Measurements from ENCODE around the gene ZNF804A.

ZNF804A gene

GRCh38 chr2:184729581-184729980, 131.3 kb downstream of the ZNF804A start:
- Histone ChIP-seq H3K4me3 (ENCODE audit: low read length) (no peak overlapping the region), H3K27ac (ENCODE audit: low read depth, low read length) (no peak overlapping the region), H3K79me2 (ENCODE audit: control insufficient read depth, insufficient read depth, low read length) (no peaks in the 10 kb centered on the region), H2AK5ac (ENCODE audit: low read length) (no peak overlapping the region), H3K36me3 (ENCODE audit: control insufficient read depth, insufficient read depth, low read length) (no peaks in the 10 kb centered on the region), H3K79me1 (ENCODE audit: low read length) (no peaks in the 10 kb centered on the region), H3K4me1 (ENCODE audit: control insufficient read depth, low read depth, low read length) (no peaks in the 10 kb centered on the region), H3K27me3 (ENCODE audit: insufficient read depth, low read length, poor library complexity) (no peaks in the 10 kb centered on the region), H4K8ac (ENCODE audit: low read depth, low read length) (no peak overlapping the region), H3K4ac (ENCODE audit: low read depth, low read length) (no peak overlapping the region), H4K5ac (ENCODE audit: low read length) (no peak overlapping the region), H2BK120ac (ENCODE audit: low read depth, low read length) (no peak overlapping the region), H3K18ac (ENCODE audit: low read length) (no peak overlapping the region), H2BK15ac (replicated peaks; ENCODE audit: low read depth) (no peak overlapping the region), H3K56ac (ENCODE audit: low read length) (no peak overlapping the region), H3K9ac (ENCODE audit: low read length) (no peak overlapping the region), H2BK5ac (ENCODE audit: low read length) (no peak overlapping the region), H3K4me2 (ENCODE audit: low read length) (no peak overlapping the region), H3K23ac (ENCODE audit: low read length) (no peak overlapping the region)
- WGBS (ENCODE audit: extremely low coverage, insufficient coverage, low lambda C conversion rate), result no CpG with 5 or more reads among the region's 3 CpGs
- no peak for DNase-seq

DNA sequence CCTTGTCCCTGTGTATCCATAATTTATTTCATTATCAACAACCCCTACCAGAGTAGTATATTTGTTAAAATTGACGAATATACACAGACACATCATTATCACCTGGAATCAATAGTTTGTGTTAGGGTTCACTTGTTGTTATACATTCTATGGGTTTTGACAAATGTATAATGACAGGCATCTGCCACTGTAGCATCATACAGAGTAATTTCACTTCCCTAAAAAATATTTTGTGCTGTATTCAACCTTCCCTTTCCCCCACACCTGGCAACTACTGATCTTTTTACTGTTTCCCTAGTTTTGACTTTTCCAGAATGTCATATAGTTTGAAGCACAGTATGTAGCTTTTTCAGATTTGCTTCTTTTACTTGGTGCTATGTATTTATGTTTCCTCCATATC, 132.0 kb downstream of the ZNF804A start:
- no peak overlapping the region for H2AK5ac ChIP-seq (ENCODE audit: low read length)
- no peak overlapping the region for H4K5ac ChIP-seq (ENCODE audit: low read length)
- no peak overlapping the region for H3K18ac ChIP-seq (ENCODE audit: low read length)
- no peak overlapping the region for H3K4me2 ChIP-seq (ENCODE audit: low read length)
- H2BK5ac ChIP-seq (ENCODE audit: low read length), result no peak overlapping the region
- no peak overlapping the region for H2BK120ac ChIP-seq (ENCODE audit: low read depth, low read length)
- H3K79me1 ChIP-seq (ENCODE audit: low read length), result no peaks in the 10 kb centered on the region
- H3K4me3 ChIP-seq (ENCODE audit: low read length), result no peak overlapping the region
- no peak overlapping the region for H3K9ac ChIP-seq (ENCODE audit: low read length)
- H4K8ac ChIP-seq (ENCODE audit: low read depth, low read length), result no peak overlapping the region
- no peaks in the 10 kb centered on the region for H3K79me2 ChIP-seq (ENCODE audit: control insufficient read depth, insufficient read depth, low read length)
- no peak for DNase-seq
- H3K56ac ChIP-seq (ENCODE audit: low read length), result no peak overlapping the region
- no peak overlapping the region for H3K4ac ChIP-seq (ENCODE audit: low read depth, low read length)
- H3K27ac ChIP-seq (ENCODE audit: low read depth, low read length), result no peak overlapping the region
- H3K27me3 ChIP-seq (ENCODE audit: insufficient read depth, low read length, poor library complexity), result no peaks in the 10 kb centered on the region
- no peak overlapping the region for H3K23ac ChIP-seq (ENCODE audit: low read length)
- WGBS (ENCODE audit: extremely low coverage, insufficient coverage, low lambda C conversion rate), result no CpG with 5 or more reads among the region's 1 CpG
- no peaks in the 10 kb centered on the region for H3K4me1 ChIP-seq (ENCODE audit: control insufficient read depth, low read depth, low read length)
- no peak overlapping the region for H2BK15ac ChIP-seq (replicated peaks; ENCODE audit: low read depth)
- no peaks in the 10 kb centered on the region for H3K36me3 ChIP-seq (ENCODE audit: control insufficient read depth, insufficient read depth, low read length)

DNA sequence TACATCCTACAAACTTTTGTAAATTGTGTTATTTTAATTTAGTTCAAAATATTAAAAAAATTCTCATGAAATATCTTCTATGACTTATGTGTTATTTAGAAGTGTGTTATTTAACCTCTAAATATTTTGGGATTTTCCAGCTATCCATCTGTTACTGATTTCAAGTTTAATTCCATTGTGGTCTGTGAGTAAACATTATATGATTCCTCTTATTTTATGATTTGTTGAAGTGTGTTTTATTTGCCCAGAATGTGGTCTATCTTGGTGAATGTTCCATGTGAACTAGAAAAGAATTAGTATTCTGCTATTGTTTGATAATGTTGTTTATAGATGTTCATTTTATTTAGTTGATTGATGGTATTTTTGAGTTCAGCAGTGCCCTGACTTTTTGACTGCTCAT, 136.0 kb downstream of the ZNF804A start:
- H4K5ac ChIP-seq (ENCODE audit: low read length), result no peak overlapping the region
- no peak overlapping the region for H3K4me2 ChIP-seq (ENCODE audit: low read length)
- H3K36me3 ChIP-seq (ENCODE audit: control insufficient read depth, insufficient read depth, low read length), result no peaks in the 10 kb centered on the region
- H3K23ac ChIP-seq (ENCODE audit: low read length), result no peak overlapping the region
- H3K4me3 ChIP-seq (ENCODE audit: low read length), result no peak overlapping the region
- H3K27ac ChIP-seq (ENCODE audit: low read depth, low read length), result no peak overlapping the region
- no peak overlapping the region for H2BK5ac ChIP-seq (ENCODE audit: low read length)
- H2AK5ac ChIP-seq (ENCODE audit: low read length), result no peak overlapping the region
- no peaks in the 10 kb centered on the region for H3K79me1 ChIP-seq (ENCODE audit: low read length)
- no peak overlapping the region for H2BK15ac ChIP-seq (replicated peaks; ENCODE audit: low read depth)
- no peak overlapping the region for H3K18ac ChIP-seq (ENCODE audit: low read length)
- no peak for DNase-seq
- H3K9ac ChIP-seq (ENCODE audit: low read length), result no peak overlapping the region
- H3K56ac ChIP-seq (ENCODE audit: low read length), result no peak overlapping the region
- H3K27me3 ChIP-seq (ENCODE audit: insufficient read depth, low read length, poor library complexity), result no peaks in the 10 kb centered on the region
- no peak overlapping the region for H4K8ac ChIP-seq (ENCODE audit: low read depth, low read length)
- H3K79me2 ChIP-seq (ENCODE audit: control insufficient read depth, insufficient read depth, low read length), result no peaks in the 10 kb centered on the region
- H3K4me1 ChIP-seq (ENCODE audit: control insufficient read depth, low read depth, low read length), result no peaks in the 10 kb centered on the region
- H2BK120ac ChIP-seq (ENCODE audit: low read depth, low read length), result no peak overlapping the region
- H3K4ac ChIP-seq (ENCODE audit: low read depth, low read length), result no peak overlapping the region

DNA sequence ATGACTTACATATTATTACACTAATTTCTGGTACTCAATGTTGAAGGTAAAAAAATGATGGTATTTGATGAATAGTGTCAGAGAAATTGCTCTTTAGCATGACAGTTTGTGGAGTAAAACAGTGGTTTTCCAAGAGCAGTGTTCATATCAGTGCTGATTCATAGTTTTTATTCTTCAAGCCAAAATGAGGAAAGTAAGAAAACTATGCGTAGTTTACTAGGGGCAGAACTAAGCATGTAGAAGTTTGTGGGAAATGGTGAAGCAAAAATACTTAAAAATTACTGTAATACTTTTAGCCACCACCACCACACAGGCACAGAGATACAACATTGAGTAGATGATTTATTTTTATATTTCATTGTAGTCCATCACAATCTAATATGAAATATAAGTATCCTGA, 137.3 kb downstream of the ZNF804A start:
- Histone ChIP-seq H3K27me3 (ENCODE audit: insufficient read depth, low read length, poor library complexity) (no peaks in the 10 kb centered on the region), H3K36me3 (ENCODE audit: control insufficient read depth, insufficient read depth, low read length) (no peaks in the 10 kb centered on the region), H3K23ac (ENCODE audit: low read length) (no peak overlapping the region), H4K5ac (ENCODE audit: low read length) (no peak overlapping the region), H2AK5ac (ENCODE audit: low read length) (no peak overlapping the region), H3K4me3 (ENCODE audit: low read length) (no peak overlapping the region), H3K27ac (ENCODE audit: low read depth, low read length) (no peak overlapping the region), H3K4ac (ENCODE audit: low read depth, low read length) (no peak overlapping the region), H3K79me1 (ENCODE audit: low read length) (no peaks in the 10 kb centered on the region), H3K4me1 (ENCODE audit: control insufficient read depth, low read depth, low read length) (no peaks in the 10 kb centered on the region), H3K79me2 (ENCODE audit: control insufficient read depth, insufficient read depth, low read length) (no peaks in the 10 kb centered on the region), H3K4me2 (ENCODE audit: low read length) (no peak overlapping the region), H3K56ac (ENCODE audit: low read length) (no peak overlapping the region), H2BK5ac (ENCODE audit: low read length) (no peak overlapping the region), H3K18ac (ENCODE audit: low read length) (no peak overlapping the region), H4K8ac (ENCODE audit: low read depth, low read length) (no peak overlapping the region), H2BK120ac (ENCODE audit: low read depth, low read length) (no peak overlapping the region), H2BK15ac (replicated peaks; ENCODE audit: low read depth) (no peak overlapping the region), H3K9ac (ENCODE audit: low read length) (no peak overlapping the region)
- DNase-seq, result no peak
- no CpG with 5 or more reads among the region's 1 CpG for WGBS (ENCODE audit: extremely low coverage, insufficient coverage, low lambda C conversion rate)

DNA sequence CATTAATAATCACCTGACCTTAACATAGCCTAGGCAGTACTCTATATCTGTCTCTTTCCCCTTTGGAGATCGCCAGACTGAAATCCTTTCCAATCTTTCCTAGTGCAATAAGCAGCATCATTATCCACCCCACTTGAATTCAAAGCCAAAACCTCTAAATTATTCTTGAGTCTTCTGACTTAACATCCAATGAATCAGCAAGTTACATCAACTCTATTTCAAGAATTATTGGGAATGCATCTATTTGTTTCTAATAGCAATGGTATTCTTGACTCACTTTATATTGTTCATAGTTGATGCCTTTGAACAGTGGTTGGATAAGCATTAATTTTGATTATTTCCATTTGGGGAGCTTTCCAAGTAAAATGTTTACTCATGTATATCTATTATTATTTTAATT, 144.8 kb downstream of the ZNF804A start:
- Histone ChIP-seq H3K27me3 (ENCODE audit: insufficient read depth, low read length, poor library complexity) (no peaks in the 10 kb centered on the region), H3K79me2 (ENCODE audit: control insufficient read depth, insufficient read depth, low read length) (no peaks in the 10 kb centered on the region), H3K36me3 (ENCODE audit: control insufficient read depth, insufficient read depth, low read length) (no peaks in the 10 kb centered on the region), H4K8ac (ENCODE audit: low read depth, low read length) (no peak overlapping the region), H2BK120ac (ENCODE audit: low read depth, low read length) (no peak overlapping the region), H2AK5ac (ENCODE audit: low read length) (no peak overlapping the region), H3K18ac (ENCODE audit: low read length) (no peak overlapping the region), H3K27ac (ENCODE audit: low read depth, low read length) (no peak overlapping the region), H2BK15ac (replicated peaks; ENCODE audit: low read depth) (no peak overlapping the region), H3K79me1 (ENCODE audit: low read length) (no peaks in the 10 kb centered on the region), H3K56ac (ENCODE audit: low read length) (no peak overlapping the region), H3K9ac (ENCODE audit: low read length) (no peak overlapping the region), H3K4me3 (ENCODE audit: low read length) (no peak overlapping the region), H3K23ac (ENCODE audit: low read length) (no peak overlapping the region), H4K5ac (ENCODE audit: low read length) (no peak overlapping the region), H3K4me2 (ENCODE audit: low read length) (no peak overlapping the region), H2BK5ac (ENCODE audit: low read length) (no peak overlapping the region), H3K4ac (ENCODE audit: low read depth, low read length) (no peak overlapping the region), H3K4me1 (ENCODE audit: control insufficient read depth, low read depth, low read length) (no peaks in the 10 kb centered on the region)
- WGBS (ENCODE audit: extremely low coverage, insufficient coverage, low lambda C conversion rate), result no CpG with 5 or more reads among the region's 1 CpG
- DNase-seq, result no peak

- DNase-seq, result no peak
- H2AK5ac ChIP-seq (ENCODE audit: low read length), result no peak overlapping the region
- no peak overlapping the region for H3K4ac ChIP-seq (ENCODE audit: low read depth, low read length)
- no peaks in the 10 kb centered on the region for H3K79me2 ChIP-seq (ENCODE audit: control insufficient read depth, insufficient read depth, low read length)
- H3K56ac ChIP-seq (ENCODE audit: low read length), result no peak overlapping the region
- H3K4me2 ChIP-seq (ENCODE audit: low read length), result no peak overlapping the region
- no peak overlapping the region for H3K4me3 ChIP-seq (ENCODE audit: low read length)
- no peak overlapping the region for H2BK15ac ChIP-seq (replicated peaks; ENCODE audit: low read depth)
- H2BK120ac ChIP-seq (ENCODE audit: low read depth, low read length), result no peak overlapping the region
- no peaks in the 10 kb centered on the region for H3K79me1 ChIP-seq (ENCODE audit: low read length)
- no peak overlapping the region for H4K5ac ChIP-seq (ENCODE audit: low read length)
- peaks cover 1% of the 10 kb centered on the region for H3K4me1 ChIP-seq (ENCODE audit: control insufficient read depth, low read depth, low read length)
- H3K36me3 ChIP-seq (ENCODE audit: control insufficient read depth, insufficient read depth, low read length), result no peaks in the 10 kb centered on the region
- H3K18ac ChIP-seq (ENCODE audit: low read length), result no peak overlapping the region
- no peak overlapping the region for H3K23ac ChIP-seq (ENCODE audit: low read length)
- no CpG with 5 or more reads among the region's 1 CpG for WGBS (ENCODE audit: extremely low coverage, insufficient coverage, low lambda C conversion rate)
- H3K27me3 ChIP-seq (ENCODE audit: insufficient read depth, low read length, poor library complexity), result no peaks in the 10 kb centered on the region
- H2BK5ac ChIP-seq (ENCODE audit: low read length), result no peak overlapping the region
- H3K9ac ChIP-seq (ENCODE audit: low read length), result no peak overlapping the region
- no peak overlapping the region for H4K8ac ChIP-seq (ENCODE audit: low read depth, low read length)
- H3K27ac ChIP-seq (ENCODE audit: low read depth, low read length), result no peak overlapping the region
Measured at GRCh38 chr2:184756161-184756560, 157.8 kb downstream of the ZNF804A start.

All from mesendoderm (in vitro differentiated cells).